Measurements from ENCODE around the gene GIPC3. TPM values are rescaled to one million over a fixed set of nuclear protein-coding genes. Genes with fewer than 3 reads are reported as not detected.

The GIPC3 gene
- total and polyA plus RNA-seq, 4 donors: 0.23 to 0.95 (median 0.25) TPM

- no peaks in the 10 kb centered on the region for H3K27me3 ChIP-seq (ENCODE audit: control insufficient read depth in 4 of 4, insufficient read depth in 4 of 4, low read length in 3 of 4)
- TF ChIP-seq RXRA (IDR thresholded peaks at IDR 0.05) (no peak), REST (IDR thresholded peaks at IDR 0.05) (no peak), CTCF (IDR thresholded peaks at IDR 0.05; ENCODE audit: low read depth, low read length, missing input control) (no peak), HNF4G (IDR thresholded peaks at IDR 0.05) (no peak), JUND (IDR thresholded peaks at IDR 0.05) (no peak), ZBTB33 (IDR thresholded peaks at IDR 0.05) (no peak), GABPA (IDR thresholded peaks at IDR 0.05 in 1 of 2, conservative IDR thresholded peaks at IDR 0.05 in 1 of 2) (no peak), ATF3 (IDR thresholded peaks at IDR 0.05) (no peak), MAX (IDR thresholded peaks at IDR 0.05) (no peak), NR2F2 (IDR thresholded peaks at IDR 0.05) (no peak), EGR1 (IDR thresholded peaks at IDR 0.05; ENCODE audit: low read depth in 2 of 2) (no peak), SP1 (IDR thresholded peaks at IDR 0.05) (no peak), RAD21 (IDR thresholded peaks at IDR 0.05) (no peak)
- no peak for DNase-seq (ENCODE audit: low spot score)
- peaks cover 0 to 21% (median 4%) of the 10 kb centered on the region in 4 donors for H3K36me3 ChIP-seq (ENCODE audit: control insufficient read depth in 4 of 4, insufficient read depth in 3 of 4, low read depth in 1 of 4, low read length in 3 of 4)
- H3K4me1 ChIP-seq (ENCODE audit: control insufficient read depth in 4 of 4, insufficient read depth in 4 of 4, low read length in 3 of 4): peaks cover 0 to 4% (median 1%) of the 10 kb centered on the region in 4 donors
- WGBS: 91% methylated on average over 16 of the region's 16 CpGs
- H3K4me3 ChIP-seq (ENCODE audit: low read depth in 1 of 3, low read length in 3 of 3): no peak overlapping the region
- H3K9me3 ChIP-seq (ENCODE audit: control insufficient read depth in 4 of 4, low read length in 3 of 4): no peaks in the 10 kb centered on the region
- H3K9ac ChIP-seq (ENCODE audit: low read depth in 1 of 2, low read length in 2 of 2): no peak overlapping the region
- H3K27ac ChIP-seq (ENCODE audit: low read depth in 1 of 2, low read length in 2 of 2): no peak overlapping the region
Observed at GRCh38 chr19:3632098-3632497, 46.8 kb downstream of the GIPC3 start.

GRCh38 chr19:3632739-3633558, 47.7 kb downstream of the GIPC3 start:
- TF ChIP-seq JUND (IDR thresholded peaks at IDR 0.05) (no peak), GABPA (IDR thresholded peaks at IDR 0.05 in 1 of 2, conservative IDR thresholded peaks at IDR 0.05 in 1 of 2) (no peak), HNF4A (conservative IDR thresholded peaks at IDR 0.05) (no peak)
- peaks cover 0 to 21% (median 4%) of the 10 kb centered on the region in 4 donors for H3K36me3 ChIP-seq (ENCODE audit: control insufficient read depth in 4 of 4, insufficient read depth in 3 of 4, low read depth in 1 of 4, low read length in 3 of 4)
- H3K4me3 ChIP-seq (ENCODE audit: low read depth in 1 of 3, low read length in 3 of 3): no peak overlapping the region
- DNase-seq (ENCODE audit: low spot score): no peak
- no peak overlapping the region for H3K9ac ChIP-seq (ENCODE audit: low read depth in 1 of 2, low read length in 2 of 2)
- H3K27me3 ChIP-seq (ENCODE audit: control insufficient read depth in 4 of 4, insufficient read depth in 4 of 4, low read length in 3 of 4): no peaks in the 10 kb centered on the region
- 93% methylated on average over 50 of the region's 50 CpGs for WGBS
- H3K9me3 ChIP-seq (ENCODE audit: control insufficient read depth in 4 of 4, low read length in 3 of 4): no peaks in the 10 kb centered on the region
- H3K27ac ChIP-seq (ENCODE audit: low read depth in 1 of 2, low read length in 2 of 2): no peak overlapping the region
- H3K4me1 ChIP-seq (ENCODE audit: control insufficient read depth in 4 of 4, insufficient read depth in 4 of 4, low read length in 3 of 4): no peaks in the 10 kb centered on the region
